Stomach (tissue), 9 donors: ENCODE results near the gene GATAD1. TPM values are rescaled to one million over a fixed set of nuclear protein-coding genes. Genes with fewer than 3 reads are reported as not detected.
"Not testable (repeated sequence)": the region's sequence is repeated elsewhere in the genome, so short reads cannot be mapped to it uniquely, and the experiment has no call there.

Experiments used
- DNase-seq, 2 donors: peaks; one replicate each; pipeline versions ENCODE4 v3.0.0 to v3.0.0-alpha.2; 2013 to 2019
- H3K27ac ChIP-seq, 5 donors: fragments of 200-600 bp in 4 of 5; sonication (generic) in 4 of 5; one replicate each; pipeline ENCODE4 v1.5.1; 2013 to 2019; ENCODE audit warnings: mild to moderate bottlenecking in 1 of 5, moderate library complexity in 1 of 5
- H3K27me3 ChIP-seq, 3 donors: fragments of 200-600 bp; sonication (generic); one replicate each; pipeline ENCODE4 v1.5.1; 2017 to 2019; ENCODE audit warnings: mixed run types in 1 of 3
- H3K36me3 ChIP-seq, 4 donors: fragments of 200-600 bp; sonication (generic); 1 replicate in 3 of 4; 2 replicates in 1 of 4; pipeline ENCODE4 v1.5.1; 2016 to 2019
- H3K4me1 ChIP-seq, 4 donors: fragments of 200-600 bp; sonication (generic); one replicate each; pipeline ENCODE4 v1.5.1; 2016 to 2019
- H3K4me3 ChIP-seq, 4 donors: fragments of 200-600 bp; sonication (generic) in 3 of 4; one replicate each; pipeline ENCODE4 v1.5.1; 2016 to 2019; ENCODE audit warnings: mild to moderate bottlenecking in 1 of 4
- H3K9me3 ChIP-seq, 4 donors: fragments of 200-600 bp; sonication (generic); one replicate each; pipeline ENCODE4 v1.5.1; 2016 to 2019
- EP300 ChIP-seq: sonication (generic); formaldehyde crosslinking; IDR thresholded peaks from one replicate; pipeline ENCODE4 v1.6.1; 2017; ENCODE audit warnings: antibody characterized with exemption
- POLR2A ChIP-seq, 4 donors: fragments of 450-650 bp; IDR thresholded peaks; one replicate each; pipeline ENCODE4 v1.6.1; 2016; ENCODE audit warnings: antibody characterized with exemption in 4 of 4, control low read depth in 2 of 4, mild to moderate bottlenecking in 1 of 4, moderate library complexity in 1 of 4
- POLR2AphosphoS5 ChIP-seq, 3 donors: sonication (generic); formaldehyde crosslinking; IDR thresholded peaks; one replicate each; pipeline ENCODE4 v1.6.1; 2016; ENCODE audit warnings: antibody characterized with exemption in 3 of 3
- WGBS, 5 donors: extraction: QIAGEN DNeasy Blood & Tissue Kit in 3 of 5; methylation state at CpG; one replicate each; pipeline versions ENCODE4 v1.1.5 to v1.1.7; 2013 to 2018; 5-methylcytosine and 5-hydroxymethylcytosine counted together
- intact Hi-C: fragments of 100-400 bp; cut with DNase I; formaldehyde crosslinking; loops from one replicate; pipeline ENCODE4 v1.15.1; 2023; ENCODE audit warnings: low total_unique reads
- polyA plus RNA-seq, 3 donors: library from polyadenylated mRNA; stranded (reverse); fragments of 200-250 nt; gene quantifications; one replicate each; pipeline ENCODE4 v1.2.3, GENCODE V29; 2013
- total RNA-seq, 5 donors: library from RNA; depleted of rRNA; stranded (reverse); fragments of >200 nt; gene quantifications; one replicate each; pipeline versions ENCODE4 v1.1.0 to v1.2.3, GENCODE V29; 2014 to 2016
- TF ChIP-seq, protein P1 (sequence below), 7 experiments: fragments of 450-650 bp in 4 of 7; fragments of 200-600 bp in 3 of 7; sonication (generic) in 3 of 7; IDR thresholded peaks; one replicate each; pipeline ENCODE4 v1.5.1; 2016 to 2019; ENCODE audit warnings: antibody characterized with exemption in 7 of 7, control low read depth in 2 of 7, mild to moderate bottlenecking in 1 of 7
- donor health status: healthy with polysubstance abuse.
- donor health status: Bipolar disorder and iron deficiency.
- donor health status: healthy.

GATAD1 gene
- total and polyA plus RNA-seq, 8 donors: 11.5 to 156 (median 44.5) TPM

GRCh38 chr7:92478711-92479110 lies 31.4 kb downstream of the GATAD1 start:
- H3K27me3 ChIP-seq: no peaks in the 10 kb centered on the region
- peaks cover 0 to 37% (median 20%) of the 10 kb centered on the region in 4 donors for H3K36me3 ChIP-seq
- DNase-seq: no peak
- H3K4me1 ChIP-seq: no peaks in the 10 kb centered on the region
- H3K9me3 ChIP-seq: no peaks in the 10 kb centered on the region
- TF ChIP-seq POLR2A (IDR thresholded peaks at IDR 0.05) (no peak), EP300 (no peak), POLR2AphosphoS5 (IDR thresholded peaks at IDR 0.05) (no peak)
- TF ChIP-seq, protein P1, sequence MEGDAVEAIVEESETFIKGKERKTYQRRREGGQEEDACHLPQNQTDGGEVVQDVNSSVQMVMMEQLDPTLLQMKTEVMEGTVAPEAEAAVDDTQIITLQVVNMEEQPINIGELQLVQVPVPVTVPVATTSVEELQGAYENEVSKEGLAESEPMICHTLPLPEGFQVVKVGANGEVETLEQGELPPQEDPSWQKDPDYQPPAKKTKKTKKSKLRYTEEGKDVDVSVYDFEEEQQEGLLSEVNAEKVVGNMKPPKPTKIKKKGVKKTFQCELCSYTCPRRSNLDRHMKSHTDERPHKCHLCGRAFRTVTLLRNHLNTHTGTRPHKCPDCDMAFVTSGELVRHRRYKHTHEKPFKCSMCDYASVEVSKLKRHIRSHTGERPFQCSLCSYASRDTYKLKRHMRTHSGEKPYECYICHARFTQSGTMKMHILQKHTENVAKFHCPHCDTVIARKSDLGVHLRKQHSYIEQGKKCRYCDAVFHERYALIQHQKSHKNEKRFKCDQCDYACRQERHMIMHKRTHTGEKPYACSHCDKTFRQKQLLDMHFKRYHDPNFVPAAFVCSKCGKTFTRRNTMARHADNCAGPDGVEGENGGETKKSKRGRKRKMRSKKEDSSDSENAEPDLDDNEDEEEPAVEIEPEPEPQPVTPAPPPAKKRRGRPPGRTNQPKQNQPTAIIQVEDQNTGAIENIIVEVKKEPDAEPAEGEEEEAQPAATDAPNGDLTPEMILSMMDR (IDR thresholded peaks at IDR 0.05): no peak
- intact Hi-C loops: no loop called here
- WGBS, 5 donors: 92 to 97% (median 94%) methylated on average over 4 of the region's 4 CpGs
- H3K4me3 ChIP-seq: no peak overlapping the region
- H3K27ac ChIP-seq: no peak overlapping the region

GRCh38 chr7:92479146-92479545 lies 31.9 kb downstream of the GATAD1 start:
- H3K4me3 ChIP-seq, intact Hi-C loops, H3K9me3 ChIP-seq, H3K27me3 ChIP-seq, H3K27ac ChIP-seq, DNase-seq, H3K4me1 ChIP-seq: not testable (repeated sequence)
- peaks cover 0 to 38% (median 20%) of the 10 kb centered on the region in 4 donors for H3K36me3 ChIP-seq
- 92 to 97% (median 94%) methylated on average over 4 of the region's 4 CpGs for WGBS, 5 donors

GRCh38 chr7:92483624-92484023 lies 36.3 kb downstream of the GATAD1 start:
- peaks cover 10 to 44% (median 42%) of the 10 kb centered on the region in 4 donors for H3K36me3 ChIP-seq
- DNase-seq, H3K9me3 ChIP-seq, H3K4me3 ChIP-seq, H3K4me1 ChIP-seq, H3K27me3 ChIP-seq, intact Hi-C loops, H3K27ac ChIP-seq: not testable (repeated sequence)
- 52 to 63% (median 53%) methylated on average over 6 of the region's 6 CpGs for WGBS, 5 donors

- 93 to 95% (median 94%) methylated on average over 6 of the region's 6 CpGs for WGBS, 5 donors
- DNase-seq, H3K4me1 ChIP-seq, H3K27ac ChIP-seq, H3K27me3 ChIP-seq, H3K4me3 ChIP-seq, H3K9me3 ChIP-seq, intact Hi-C loops: not testable (repeated sequence)
- peaks cover 10 to 50% (median 48%) of the 10 kb centered on the region in 4 donors for H3K36me3 ChIP-seq
Measured at GRCh38 chr7:92484226-92484625, 36.9 kb downstream of the GATAD1 start.

DNA sequence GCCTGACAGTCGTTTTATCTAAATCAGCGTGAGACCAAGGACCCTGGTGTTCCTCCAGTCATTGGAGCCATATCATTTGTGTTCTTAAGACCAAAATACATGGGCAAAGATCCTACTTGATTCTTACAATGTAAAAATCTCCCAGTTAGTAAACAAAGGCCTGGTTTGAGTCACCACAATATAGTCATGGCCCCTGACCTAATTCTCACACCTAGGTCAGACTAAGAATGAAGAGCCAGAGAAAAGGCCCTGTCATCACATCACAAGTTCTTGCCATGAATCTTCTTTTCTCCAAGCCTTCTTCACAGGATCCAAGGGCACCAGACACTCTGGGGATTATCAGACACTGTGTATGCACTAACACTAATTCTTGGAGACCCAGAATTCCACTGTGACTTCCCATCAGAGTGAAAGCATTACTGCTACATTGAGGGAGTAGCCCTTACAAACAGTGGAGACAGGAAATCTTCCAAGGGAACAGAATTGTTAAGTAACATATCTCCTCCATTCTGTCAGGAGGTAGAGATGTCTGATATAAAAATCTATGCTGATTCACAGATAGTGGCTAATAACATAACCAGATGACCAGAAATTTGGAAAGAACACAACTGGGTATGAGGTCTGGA lies 38.1 kb downstream of the GATAD1 start:
- WGBS, 5 donors: 82 to 94% (median 86%) methylated on average over 2 of the region's 2 CpGs
- no peaks in the 10 kb centered on the region for H3K4me1 ChIP-seq
- H3K36me3 ChIP-seq: peaks cover 17 to 62% (median 60%) of the 10 kb centered on the region in 4 donors
- no peaks in the 10 kb centered on the region for H3K27me3 ChIP-seq
- TF ChIP-seq POLR2AphosphoS5 (IDR thresholded peaks at IDR 0.05): no peak
- no peak for TF ChIP-seq POLR2A (IDR thresholded peaks at IDR 0.05)
- TF ChIP-seq, protein P1 (IDR thresholded peaks at IDR 0.05): no peak
- no peak for TF ChIP-seq EP300
- intact Hi-C loops: no loop called here
- H3K4me3 ChIP-seq: no peak overlapping the region
- no peak overlapping the region for H3K27ac ChIP-seq
- DNase-seq: no peak
- no peaks in the 10 kb centered on the region for H3K9me3 ChIP-seq

DNA sequence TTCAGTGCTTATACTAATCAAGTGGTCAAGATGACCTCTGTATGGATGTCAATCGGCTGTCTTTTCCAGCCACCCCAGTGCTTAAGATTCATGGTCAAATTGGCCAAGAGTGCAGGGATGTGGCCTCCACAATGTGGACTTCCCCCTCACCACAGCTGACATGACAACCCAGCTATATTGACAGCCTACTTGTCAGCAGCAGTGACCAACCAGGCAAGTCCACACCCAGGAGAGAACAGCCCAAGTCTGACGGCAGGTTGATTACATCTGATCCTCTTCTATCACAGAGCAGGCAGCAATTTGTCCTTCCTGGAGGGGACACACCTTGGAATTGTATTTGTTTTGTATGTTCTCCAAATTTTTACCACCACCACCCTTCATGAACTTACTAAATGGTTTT lies 38.7 kb downstream of the GATAD1 start:
- H3K36me3 ChIP-seq: peaks cover 20 to 68% (median 66%) of the 10 kb centered on the region in 4 donors
- H3K4me1 ChIP-seq: no peaks in the 10 kb centered on the region
- no peaks in the 10 kb centered on the region for H3K27me3 ChIP-seq
- WGBS, 5 donors: 67 to 75% (median 71%) methylated on average over 2 of the region's 2 CpGs
- no peaks in the 10 kb centered on the region for H3K9me3 ChIP-seq
- H3K4me3 ChIP-seq: no peak overlapping the region
- DNase-seq: no peak
- H3K27ac ChIP-seq: no peak overlapping the region
- TF ChIP-seq POLR2AphosphoS5 (IDR thresholded peaks at IDR 0.05): no peak
- intact Hi-C loops: no loop called here
